HEK293 (cell line): ENCODE data around the gene MCM8.

Experiments
- CTCF ChIA-PET: fragments of 350-600 bp; formaldehyde crosslinking; extraction: SDS; loops from one replicate; lab custom pipeline; 2021; ENCODE audit warnings: antibody characterized with exemption; lab: Yijun Ruan, JAX
- POLR2A ChIA-PET: fragments of 300-600 bp; formaldehyde crosslinking; extraction: SDS; loops from one replicate; lab custom pipeline; 2020; ENCODE audit warnings: antibody characterized with exemption, inconsistent platforms; lab: Yijun Ruan, JAX
- H3K27ac ChIP-seq: fragments of 200-500 bp; sonication (Bioruptor generic); 2 replicates; pipeline ENCODE4 v1.5.1; 2014; ENCODE audit warnings: low read depth, low read length, control low read depth, inconsistent platforms; ENCODE audit errors: extremely low read depth
- H3K36me3 ChIP-seq, 2 experiments: fragments of 200-500 bp in 1 of 2; sonication (Bioruptor generic) in 1 of 2; 1 replicate in 1 of 2; 2 replicates in 1 of 2; pipeline ENCODE4 v1.5.1; 2014 to 2017; ENCODE audit warnings: inconsistent platforms in 2 of 2, low read length in 2 of 2; ENCODE audit not compliant: control insufficient read depth in 2 of 2, insufficient read depth in 1 of 2
- H3K4me1 ChIP-seq: fragments of 200-500 bp; sonication (Bioruptor generic); 2 replicates; pipeline ENCODE4 v1.5.1; 2014; ENCODE audit warnings: mild to moderate bottlenecking, low read length, inconsistent platforms; ENCODE audit not compliant: control insufficient read depth, insufficient read depth
- H3K4me3 ChIP-seq: 2 replicates; pipeline ENCODE4 v1.5.1; 2011; ENCODE audit warnings: low read depth, mild to moderate bottlenecking, control low read depth, low read length, moderate library complexity
- H3K9me3 ChIP-seq: fragments of 200-500 bp; sonication (Bioruptor generic); 2 replicates; pipeline ENCODE4 v1.5.1; 2014; ENCODE audit warnings: low read depth, low read length, inconsistent platforms; ENCODE audit not compliant: control insufficient read depth, insufficient read depth
- BCL11B ChIP-seq: fragments of 450-650 bp; formaldehyde crosslinking; IDR thresholded peaks from 2 replicates; pipeline ENCODE4 v1.5.1; 2016; ENCODE audit warnings: low read depth, missing biosample characterization, missing genetic modification characterization
- CTCF ChIP-seq: fragments of 450-650 bp; formaldehyde crosslinking; IDR thresholded peaks from 2 replicates; pipeline ENCODE4 v1.5.1; 2016; ENCODE audit warnings: missing biosample characterization, missing genetic modification characterization
- GLIS1 ChIP-seq: fragments of 450-650 bp; formaldehyde crosslinking; IDR thresholded peaks from 2 replicates; pipeline ENCODE4 v1.5.1; 2016; ENCODE audit warnings: missing biosample characterization, missing genetic modification characterization
- HIC1 ChIP-seq: fragments of 450-650 bp; formaldehyde crosslinking; IDR thresholded peaks from 2 replicates; pipeline ENCODE4 v1.5.1; 2016; ENCODE audit warnings: missing biosample characterization, missing genetic modification characterization
- IKZF3 ChIP-seq: fragments of 450-650 bp; IDR thresholded peaks from 2 replicates; pipeline ENCODE4 v1.5.0; 2018; ENCODE audit warnings: missing biosample characterization, mild to moderate bottlenecking, missing genetic modification characterization, moderate library complexity
- KLF16 ChIP-seq: fragments of 450-650 bp; formaldehyde crosslinking; IDR thresholded peaks from 2 replicates; pipeline ENCODE4 v1.5.1; 2017; ENCODE audit warnings: missing biosample characterization, missing genetic modification characterization
- PRDM6 ChIP-seq: fragments of 450-650 bp; formaldehyde crosslinking; IDR thresholded peaks from 2 replicates; pipeline ENCODE4 v1.5.1; 2017; ENCODE audit warnings: missing biosample characterization, missing genetic modification characterization
- SP3 ChIP-seq: fragments of 450-650 bp; formaldehyde crosslinking; IDR thresholded peaks from 2 replicates; pipeline ENCODE4 v1.5.1; 2016; ENCODE audit warnings: missing biosample characterization, missing genetic modification characterization
- YY1 ChIP-seq: fragments of 450-650 bp; formaldehyde crosslinking; IDR thresholded peaks from 2 replicates; pipeline ENCODE4 v1.5.1; 2018; ENCODE audit warnings: missing biosample characterization, missing genetic modification characterization
- ZBTB48 ChIP-seq: fragments of 450-650 bp; formaldehyde crosslinking; IDR thresholded peaks from 2 replicates; pipeline ENCODE4 v1.5.1; 2016; ENCODE audit warnings: missing biosample characterization, missing genetic modification characterization
- ZBTB7A ChIP-seq: fragments of 450-650 bp; formaldehyde crosslinking; IDR thresholded peaks from 2 replicates; pipeline ENCODE4 v1.5.1; 2016; ENCODE audit warnings: low read depth, missing biosample characterization, missing genetic modification characterization
- ZNF121 ChIP-seq: fragments of 450-650 bp; formaldehyde crosslinking; IDR thresholded peaks from 2 replicates; pipeline ENCODE4 v1.5.1; 2016; ENCODE audit warnings: missing biosample characterization, missing genetic modification characterization
- ZNF155 ChIP-seq: fragments of 450-650 bp; formaldehyde crosslinking; IDR thresholded peaks from 2 replicates; pipeline ENCODE4 v1.5.1; 2016; ENCODE audit warnings: missing biosample characterization, missing genetic modification characterization
- ZNF169 ChIP-seq: fragments of 450-650 bp; formaldehyde crosslinking; IDR thresholded peaks from 2 replicates; pipeline ENCODE4 v1.5.1; 2016; ENCODE audit warnings: missing biosample characterization, missing genetic modification characterization
- ZNF266 ChIP-seq: fragments of 450-650 bp; formaldehyde crosslinking; IDR thresholded peaks from 2 replicates; pipeline ENCODE4 v1.5.1; 2016; ENCODE audit warnings: missing biosample characterization, missing genetic modification characterization, low read depth
- ZNF292 ChIP-seq: fragments of 450-650 bp; formaldehyde crosslinking; IDR thresholded peaks from 2 replicates; pipeline ENCODE4 v1.5.1; 2016; ENCODE audit warnings: low read depth, missing biosample characterization, missing genetic modification characterization, borderline replicate concordance
- ZNF311 ChIP-seq: fragments of 450-650 bp; formaldehyde crosslinking; IDR thresholded peaks from 2 replicates; pipeline ENCODE4 v1.5.1; 2017; ENCODE audit warnings: missing biosample characterization, missing genetic modification characterization, borderline replicate concordance
- ZNF350 ChIP-seq: fragments of 450-650 bp; formaldehyde crosslinking; IDR thresholded peaks from 2 replicates; pipeline ENCODE4 v1.5.0; 2017; ENCODE audit warnings: missing biosample characterization, mild to moderate bottlenecking, missing genetic modification characterization
- ZNF423 ChIP-seq: fragments of 450-650 bp; formaldehyde crosslinking; IDR thresholded peaks from 2 replicates; pipeline ENCODE4 v1.5.1; 2016; ENCODE audit warnings: missing biosample characterization, missing genetic modification characterization
- ZNF433 ChIP-seq: fragments of 450-650 bp; formaldehyde crosslinking; IDR thresholded peaks from 2 replicates; pipeline ENCODE4 v1.5.1; 2016; ENCODE audit warnings: missing biosample characterization, missing genetic modification characterization, low read depth
- ZNF473 ChIP-seq: fragments of 450-650 bp; formaldehyde crosslinking; IDR thresholded peaks from 2 replicates; pipeline ENCODE4 v1.5.1; 2017; ENCODE audit warnings: missing biosample characterization, missing genetic modification characterization
- ZNF510 ChIP-seq: fragments of 450-650 bp; formaldehyde crosslinking; IDR thresholded peaks from 2 replicates; pipeline ENCODE4 v1.5.1; 2018; ENCODE audit warnings: mild to moderate bottlenecking, missing genetic modification characterization, missing biosample characterization; ENCODE audit not compliant: insufficient replicate concordance
- ZNF549 ChIP-seq: fragments of 450-650 bp; IDR thresholded peaks from 2 replicates; pipeline ENCODE4 v1.5.1; 2018; ENCODE audit warnings: missing biosample characterization, missing genetic modification characterization, mild to moderate bottlenecking, inconsistent platforms, moderate library complexity
- ZNF560 ChIP-seq: fragments of 450-650 bp; formaldehyde crosslinking; IDR thresholded peaks from 2 replicates; pipeline ENCODE4 v1.5.1; 2017; ENCODE audit warnings: missing biosample characterization, missing genetic modification characterization, borderline replicate concordance
- ZNF623 ChIP-seq: fragments of 450-650 bp; formaldehyde crosslinking; IDR thresholded peaks from 2 replicates; pipeline ENCODE4 v1.5.1; 2016; ENCODE audit warnings: missing biosample characterization, missing genetic modification characterization
- ZNF660 ChIP-seq: fragments of 450-650 bp; IDR thresholded peaks from 2 replicates; pipeline ENCODE4 v1.5.1; 2018; ENCODE audit warnings: missing biosample characterization, mild to moderate bottlenecking, missing genetic modification characterization
- ZNF692 ChIP-seq: fragments of 450-650 bp; formaldehyde crosslinking; IDR thresholded peaks from 2 replicates; pipeline ENCODE4 v1.5.1; 2016; ENCODE audit warnings: missing biosample characterization, missing genetic modification characterization
- ZNF701 ChIP-seq: fragments of 450-650 bp; formaldehyde crosslinking; IDR thresholded peaks from 2 replicates; pipeline ENCODE4 v1.5.1; 2016; ENCODE audit warnings: missing biosample characterization, missing genetic modification characterization
- ZNF768 ChIP-seq: fragments of 450-650 bp; formaldehyde crosslinking; IDR thresholded peaks from 2 replicates; pipeline ENCODE4 v1.5.1; 2018; ENCODE audit warnings: missing biosample characterization, mild to moderate bottlenecking, missing genetic modification characterization
- ZNF830 ChIP-seq: fragments of 450-650 bp; IDR thresholded peaks from 2 replicates; pipeline ENCODE4 v1.5.0; 2018; ENCODE audit warnings: missing biosample characterization, missing genetic modification characterization, low read depth, mild to moderate bottlenecking, moderate library complexity

MCM8 gene

GRCh38 chr20:6029538-6029937 is 79.1 kb downstream of the MCM8 start:
- Histone ChIP-seq H3K9me3 (no peaks in the 10 kb centered on the region), H3K27ac (no peak overlapping the region), H3K4me3 (no peak overlapping the region), H3K4me1 (no peaks in the 10 kb centered on the region), H3K36me3 (peaks cover 3 to 44% of the 10 kb centered on the region in 2 experiments; a peak in 2 of 3 replicates)
- POLR2A ChIA-PET, result no interaction called here
- TF ChIP-seq ZNF433 (tag by site-specific recombination) (no peak), BCL11B (tag by site-specific recombination) (no peak), PRDM6 (tag by site-specific recombination) (no peak), ZNF155 (tag by site-specific recombination) (no peak), ZBTB48 (tag by site-specific recombination) (no peak), ZNF768 (tag by site-specific recombination) (no peak), ZNF292 (tag by site-specific recombination) (no peak), ZNF549 (no peak), ZNF311 (tag by site-specific recombination) (no peak), ZNF560 (tag by site-specific recombination) (no peak), ZNF423 (no peak), ZNF701 (no peak), ZBTB7A (tag by site-specific recombination) (no peak), ZNF121 (tag by site-specific recombination) (no peak), SP3 (tag by site-specific recombination) (no peak), ZNF350 (tag by site-specific recombination) (no peak), CTCF (tag by site-specific recombination) (no peak)
- CTCF ChIA-PET, result interaction anchor here (0.9 kb wide), 1 partner anchor 50 kb away, joined by 3 read pairs; no protein-coding TSS in a partner anchor

- POLR2A ChIA-PET, result no interaction called here
- Histone ChIP-seq H3K27ac (no peak overlapping the region), H3K36me3 (peaks cover 3 to 39% of the 10 kb centered on the region in 2 experiments; a peak in 2 of 3 replicates), H3K9me3 (no peaks in the 10 kb centered on the region), H3K4me1 (no peaks in the 10 kb centered on the region), H3K4me3 (no peak overlapping the region)
- CTCF ChIA-PET, result interaction anchor here (0.6 to 0.7 kb wide), 2 partner anchors 243 to 469 kb away, joined by 4 to 5 read pairs; no protein-coding TSS in a partner anchor
- TF ChIP-seq ZNF701 (no peak), IKZF3 (tag by site-specific recombination) (no peak), ZNF473 (tag by site-specific recombination) (no peak), YY1 (tag by site-specific recombination) (no peak), ZNF266 (no peak), HIC1 (tag by site-specific recombination) (no peak), ZNF692 (tag by site-specific recombination) (no peak), ZNF623 (tag by site-specific recombination) (no peak), GLIS1 (tag by site-specific recombination) (no peak), ZNF510 (tag by site-specific recombination) (no peak), ZNF830 (no peak), ZNF660 (tag by site-specific recombination) (no peak), ZNF169 (tag by site-specific recombination) (no peak), KLF16 (tag by site-specific recombination) (no peak)
These were observed 80.1 kb downstream of the MCM8 start for GRCh38 chr20:6030453-6031080.
